Kidney glomerular epithelial cell (primary cell): ENCODE data around the gene BCDIN3D.

Experiments
- DNase-seq: peaks from one replicate; lab custom pipeline; 2025; lab: John Stamatoyannopoulos, UW

The BCDIN3D gene

GRCh38 chr12:49821373-49822287 is 21.3 kb downstream of the BCDIN3D start:
- DNase-seq, result no peak

GRCh38 chr12:49819786-49820185 is 23.1 kb downstream of the BCDIN3D start:
- no peak for DNase-seq

- no peak for DNase-seq
These were observed 24.5 kb downstream of the BCDIN3D start for GRCh38 chr12:49818241-49818895.

GRCh38 chr12:49813131-49813530 is 29.8 kb downstream of the BCDIN3D start:
- no peak for DNase-seq

- no peak for DNase-seq
These were observed 30.9 kb downstream of the BCDIN3D start for GRCh38 chr12:49811961-49812401.

- no peak for DNase-seq
These were observed 31.8 kb downstream of the BCDIN3D start for GRCh38 chr12:49811136-49811535.

GRCh38 chr12:49809906-49810389 is 33.0 kb downstream of the BCDIN3D start:
- no peak for DNase-seq

GRCh38 chr12:49809381-49809905 is 33.5 kb downstream of the BCDIN3D start:
- no peak for DNase-seq

- no peak for DNase-seq
These were observed 34.1 kb downstream of the BCDIN3D start for GRCh38 chr12:49808686-49809380.

GRCh38 chr12:49807991-49808580 is 34.8 kb downstream of the BCDIN3D start:
- DNase-seq, result no peak

GRCh38 chr12:49806877-49807276 is 36.0 kb downstream of the BCDIN3D start:
- DNase-seq, result no peak

GRCh38 chr12:49806321-49806813 is 36.5 kb downstream of the BCDIN3D start:
- no peak for DNase-seq

GRCh38 chr12:49805409-49805808 is 37.5 kb downstream of the BCDIN3D start:
- no peak for DNase-seq

- DNase-seq, result no peak
These were observed 38.1 kb downstream of the BCDIN3D start for GRCh38 chr12:49804821-49805220.

- no peak for DNase-seq
These were observed 39.0 kb downstream of the BCDIN3D start for GRCh38 chr12:49803693-49804450.

GRCh38 chr12:49801141-49802063 is 41.5 kb downstream of the BCDIN3D start:
- no peak for DNase-seq

- DNase-seq, result no peak
These were observed 42.3 kb downstream of the BCDIN3D start for GRCh38 chr12:49800421-49801140.

GRCh38 chr12:49798934-49799333 is 44.0 kb downstream of the BCDIN3D start:
- DNase-seq, result no peak

- DNase-seq, result no peak
These were observed 44.7 kb downstream of the BCDIN3D start for GRCh38 chr12:49798248-49798647.
